RWPE1 (cell line): ENCODE measurements around the gene MYO5A.
"Not testable (repeated sequence)": the region's sequence is repeated elsewhere in the genome, so short reads cannot be mapped to it uniquely, and the experiment has no call there.

Source experiments
- CTCF ChIA-PET: fragments of 350-600 bp; sonication (Branson Sonifier 250); formaldehyde crosslinking; extraction: SDS; loops from one replicate; lab custom pipeline; 2021; lab: Yijun Ruan, JAX
- POLR2A ChIA-PET: fragments of 400-600 bp; formaldehyde crosslinking; extraction: SDS; loops from one replicate; lab custom pipeline; 2020; ENCODE audit warnings: antibody characterized with exemption; ENCODE audit not compliant: low non-redundant PET; lab: Yijun Ruan, JAX
- DNase-seq: peaks from one replicate; pipeline ENCODE4 v3.0.0; 2012; ENCODE audit warnings: low spot score
- H3K27ac ChIP-seq: fragments of 450-650 bp; 2 replicates; pipeline ENCODE4 v1.5.1; 2017
- CTCF ChIP-seq: fragments of 450-650 bp; conservative IDR thresholded peaks from 2 replicates; pipeline ENCODE4 v1.5.1; 2017; ENCODE audit warnings: low read depth, mild to moderate bottlenecking

Gene MYO5A

GRCh38 chr15:52439470-52439869 lies 89.2 kb downstream of the MYO5A start:
- no peak for DNase-seq
- no peak for TF ChIP-seq CTCF
- CTCF ChIA-PET, result no interaction called here
- POLR2A ChIA-PET, result no interaction called here
- no peak overlapping the region for H3K27ac ChIP-seq

- POLR2A ChIA-PET, H3K27ac ChIP-seq, DNase-seq, CTCF ChIA-PET: not testable (repeated sequence)
These were observed 89.6 kb downstream of the MYO5A start for GRCh38 chr15:52439042-52439441.

GRCh38 chr15:52438047-52438446 lies 90.6 kb downstream of the MYO5A start:
- CTCF ChIA-PET, result no interaction called here
- no peak for DNase-seq
- POLR2A ChIA-PET, result no interaction called here

GRCh38 chr15:52437646-52438045 lies 91.0 kb downstream of the MYO5A start:
- no peak for TF ChIP-seq CTCF
- no peak overlapping the region for H3K27ac ChIP-seq
- CTCF ChIA-PET, result no interaction called here
- POLR2A ChIA-PET, result no interaction called here
- no peak for DNase-seq

More at GRCh38 chr15:52438047-52438446, 90.6 kb downstream of the MYO5A start:
- TF ChIP-seq CTCF, result no peak
- H3K27ac ChIP-seq, result no peak overlapping the region

GRCh38 chr15:52436981-52437380 lies 91.7 kb downstream of the MYO5A start:
- H3K27ac ChIP-seq, result no peak overlapping the region
- TF ChIP-seq CTCF, result no peak
- no peak for DNase-seq
- ChIA-PET CTCF (interaction anchor here (0.6 kb wide), 1 partner anchor 8 kb away, joined by 3 read pairs; no protein-coding TSS in a partner anchor), POLR2A (no interaction called here)

- CTCF ChIA-PET, result interaction anchor here (0.7 kb wide), 1 partner anchor 746 kb away, joined by 3 read pairs; no protein-coding TSS in a partner anchor
- no peak for DNase-seq
- POLR2A ChIA-PET, result no interaction called here
- TF ChIP-seq CTCF, result no peak
- H3K27ac ChIP-seq, result no peak overlapping the region
These were observed 93.8 kb downstream of the MYO5A start for GRCh38 chr15:52434885-52435284.

- TF ChIP-seq CTCF, result no peak
- CTCF ChIA-PET, result no interaction called here
- POLR2A ChIA-PET, result no interaction called here
- DNase-seq, result no peak
- H3K27ac ChIP-seq, result no peak overlapping the region
These were observed 100.4 kb downstream of the MYO5A start for GRCh38 chr15:52428297-52428696.
